ENCODE results near the gene NOMO2.
"Not testable (repeated sequence)": the region's sequence is repeated elsewhere in the genome, so short reads cannot be mapped to it uniquely, and the experiment has no call there.

DNA sequence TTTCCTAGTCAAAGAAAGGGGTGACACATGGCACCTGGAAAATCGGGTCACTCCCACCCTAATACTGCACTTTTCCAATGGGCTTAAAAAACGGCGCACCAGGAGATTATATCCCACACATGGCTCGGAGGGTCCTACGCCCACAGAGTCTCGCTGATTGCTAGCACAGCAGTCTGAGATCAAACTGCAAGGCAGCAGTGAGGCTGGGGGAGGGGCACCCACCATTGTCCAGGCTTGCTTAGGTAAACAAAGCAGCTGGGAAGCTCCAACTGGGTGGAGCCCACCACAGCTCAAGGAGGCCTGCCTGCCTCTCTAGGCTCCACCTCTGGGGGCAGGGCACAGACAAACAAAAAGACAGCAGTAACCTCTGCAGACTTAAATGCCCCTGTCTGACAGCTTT is 46.4 kb upstream of the NOMO2 start:
- TF ChIP-seq, protein P1, sequence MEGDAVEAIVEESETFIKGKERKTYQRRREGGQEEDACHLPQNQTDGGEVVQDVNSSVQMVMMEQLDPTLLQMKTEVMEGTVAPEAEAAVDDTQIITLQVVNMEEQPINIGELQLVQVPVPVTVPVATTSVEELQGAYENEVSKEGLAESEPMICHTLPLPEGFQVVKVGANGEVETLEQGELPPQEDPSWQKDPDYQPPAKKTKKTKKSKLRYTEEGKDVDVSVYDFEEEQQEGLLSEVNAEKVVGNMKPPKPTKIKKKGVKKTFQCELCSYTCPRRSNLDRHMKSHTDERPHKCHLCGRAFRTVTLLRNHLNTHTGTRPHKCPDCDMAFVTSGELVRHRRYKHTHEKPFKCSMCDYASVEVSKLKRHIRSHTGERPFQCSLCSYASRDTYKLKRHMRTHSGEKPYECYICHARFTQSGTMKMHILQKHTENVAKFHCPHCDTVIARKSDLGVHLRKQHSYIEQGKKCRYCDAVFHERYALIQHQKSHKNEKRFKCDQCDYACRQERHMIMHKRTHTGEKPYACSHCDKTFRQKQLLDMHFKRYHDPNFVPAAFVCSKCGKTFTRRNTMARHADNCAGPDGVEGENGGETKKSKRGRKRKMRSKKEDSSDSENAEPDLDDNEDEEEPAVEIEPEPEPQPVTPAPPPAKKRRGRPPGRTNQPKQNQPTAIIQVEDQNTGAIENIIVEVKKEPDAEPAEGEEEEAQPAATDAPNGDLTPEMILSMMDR (IDR thresholded peaks at IDR 0.05): not testable (repeated sequence)
- TF ChIP-seq POLR2A (IDR thresholded peaks at IDR 0.05): not testable (repeated sequence)
